Islet of Langerhans (tissue), 1 donor: ENCODE data around the gene GLI2.

Experiments
- FAIRE-seq: peaks from one replicate; lab custom pipeline; 2011; peaks lifted over from hg19 to GRCh38; lab: Jason Lieb, UNC

The GLI2 gene

GRCh38 chr2:120715353-120715752 is 20.3 kb upstream of the GLI2 start:
- no peak for FAIRE-seq

DNA sequence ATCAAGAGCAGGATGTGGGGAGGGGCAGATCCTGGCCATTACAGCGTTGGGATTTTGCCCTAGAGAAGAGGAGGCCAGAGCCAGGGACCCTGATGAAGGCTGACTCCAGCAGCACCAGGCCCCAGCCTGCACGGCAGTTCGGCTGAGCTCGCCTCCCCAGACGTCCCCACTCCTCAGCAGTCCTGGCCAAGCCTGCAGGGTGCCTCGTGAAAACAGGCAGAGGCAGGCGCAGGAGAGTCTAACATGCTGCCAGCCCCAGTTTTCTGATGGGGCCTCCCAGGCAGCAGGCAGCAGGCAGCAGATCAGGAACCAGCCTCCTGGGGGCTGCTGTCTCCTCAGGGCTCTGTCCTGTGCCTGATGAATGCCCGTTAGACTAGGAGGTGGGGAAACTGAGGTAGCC is 19.7 kb upstream of the GLI2 start:
- no peak for FAIRE-seq

DNA sequence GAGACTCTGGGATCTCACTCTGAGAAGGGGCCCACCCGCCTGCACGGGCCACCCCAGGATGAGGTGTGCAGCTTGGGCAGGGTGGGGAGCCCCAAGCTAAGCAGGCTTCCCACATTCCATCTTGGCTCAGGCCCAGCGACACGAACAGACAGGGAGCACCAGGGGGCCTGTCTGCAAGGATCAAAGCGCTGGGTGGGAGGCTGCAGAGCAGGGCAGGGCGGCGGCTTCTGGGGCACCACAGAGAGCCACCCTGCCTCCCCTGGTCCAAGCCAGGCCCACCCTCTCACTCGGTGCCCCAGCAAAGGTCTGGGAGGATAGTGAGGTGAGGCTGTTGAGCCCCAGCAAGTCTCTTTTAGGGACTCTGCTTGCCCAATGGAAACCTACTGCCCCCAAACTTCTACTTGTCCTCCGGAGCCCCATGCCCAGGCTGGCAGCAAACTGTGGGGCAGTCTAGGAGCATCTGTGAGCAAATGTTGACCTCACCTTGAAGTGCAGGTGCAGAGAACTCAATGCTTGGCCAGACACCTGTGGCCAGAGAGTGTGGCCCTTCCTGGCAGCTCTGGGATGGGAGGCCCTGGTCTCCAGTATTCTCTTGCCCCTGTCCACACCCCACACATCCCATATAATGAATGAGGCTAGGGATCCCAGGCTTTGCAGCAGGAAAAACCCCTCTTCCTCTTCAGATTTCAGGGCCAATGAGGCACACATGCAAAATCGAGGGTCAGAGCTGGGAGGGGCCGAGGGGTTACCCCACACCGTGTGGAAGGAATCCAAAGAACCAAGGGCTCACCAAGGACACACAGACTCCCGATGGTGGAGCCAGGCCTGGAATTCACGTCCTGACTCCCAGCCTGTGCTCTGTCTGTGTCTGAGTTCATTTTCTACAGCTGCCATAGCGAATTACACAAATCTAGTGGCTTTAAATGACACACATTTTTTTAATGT is 18.8 kb upstream of the GLI2 start:
- no peak for FAIRE-seq

GRCh38 chr2:120719491-120719890 is 16.2 kb upstream of the GLI2 start:
- no peak for FAIRE-seq

- FAIRE-seq = no peak
Observed at GRCh38 chr2:120720231-120720630, 15.4 kb upstream of the GLI2 start.

GRCh38 chr2:120720746-120721375 is 14.8 kb upstream of the GLI2 start:
- FAIRE-seq = no peak

DNA sequence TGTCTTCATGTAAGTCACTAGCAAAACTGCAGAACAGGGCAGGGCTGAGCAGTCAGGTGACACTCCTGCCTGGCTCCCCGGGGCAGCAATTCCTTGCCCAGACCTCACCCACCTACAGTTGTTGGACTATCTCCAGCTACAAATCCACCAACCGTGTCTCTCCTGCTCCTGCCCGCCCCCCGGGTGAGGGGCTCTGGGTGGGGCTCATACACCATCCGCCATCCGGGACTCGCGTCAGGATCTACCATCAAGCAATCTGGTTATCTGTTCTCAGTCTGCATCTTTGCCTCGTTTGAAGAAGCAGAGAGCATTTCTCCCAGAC is 13.5 kb upstream of the GLI2 start:
- FAIRE-seq = no peak

- FAIRE-seq = no peak
Observed at GRCh38 chr2:120722568-120723421, 12.9 kb upstream of the GLI2 start.

- no peak for FAIRE-seq
Observed at GRCh38 chr2:120726245-120726644, 9.4 kb upstream of the GLI2 start.

DNA sequence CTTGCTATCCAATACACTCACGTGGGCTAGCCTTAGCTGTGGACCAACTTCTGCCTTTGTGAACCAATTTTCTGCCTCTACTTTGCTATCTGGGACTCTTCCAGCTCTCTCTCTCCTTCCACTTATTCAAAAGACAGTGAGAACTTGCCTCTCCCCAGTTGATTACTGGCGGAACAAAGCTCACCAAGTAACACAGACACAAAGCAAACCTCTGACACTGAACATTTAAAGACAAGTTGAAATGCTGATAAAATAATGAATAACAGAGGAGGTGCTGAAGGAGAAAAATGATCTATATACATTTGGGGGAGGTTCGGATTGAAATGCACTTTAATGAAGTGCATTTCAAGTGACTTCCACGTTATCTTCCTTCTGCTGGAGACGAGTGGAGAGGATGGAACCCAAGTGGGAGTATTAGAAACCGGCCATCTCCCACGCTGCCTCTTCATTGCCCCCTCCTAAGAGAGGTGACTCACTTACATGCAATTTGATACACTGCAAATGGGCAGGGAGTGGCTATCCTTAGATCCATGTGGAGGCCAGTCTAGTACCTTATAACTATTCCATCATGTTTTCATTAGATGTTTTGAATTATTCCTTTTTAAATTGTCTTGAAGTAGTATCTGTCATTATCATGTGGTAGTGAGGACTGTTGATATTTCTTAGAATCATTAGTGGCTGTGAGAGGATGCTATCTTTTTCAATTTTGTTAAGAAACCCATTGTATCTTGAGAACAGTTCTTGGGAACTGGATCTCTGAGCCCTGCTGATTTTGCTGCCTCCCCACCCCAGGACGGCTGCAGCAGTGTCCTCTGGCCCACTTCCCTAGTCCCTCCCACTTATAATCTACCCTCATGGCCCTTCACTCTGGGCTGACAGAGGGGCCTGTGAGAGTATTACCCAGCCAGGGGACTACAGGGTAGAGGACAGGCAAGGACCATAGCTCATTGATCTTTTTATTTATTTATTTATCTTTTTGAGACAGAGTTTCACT is 6.0 kb upstream of the GLI2 start:
- no peak for FAIRE-seq

GRCh38 chr2:120731175-120731574 is 4.5 kb upstream of the GLI2 start:
- FAIRE-seq = no peak

GRCh38 chr2:120732506-120733237 is 3.0 kb upstream of the GLI2 start:
- FAIRE-seq = no peak

DNA sequence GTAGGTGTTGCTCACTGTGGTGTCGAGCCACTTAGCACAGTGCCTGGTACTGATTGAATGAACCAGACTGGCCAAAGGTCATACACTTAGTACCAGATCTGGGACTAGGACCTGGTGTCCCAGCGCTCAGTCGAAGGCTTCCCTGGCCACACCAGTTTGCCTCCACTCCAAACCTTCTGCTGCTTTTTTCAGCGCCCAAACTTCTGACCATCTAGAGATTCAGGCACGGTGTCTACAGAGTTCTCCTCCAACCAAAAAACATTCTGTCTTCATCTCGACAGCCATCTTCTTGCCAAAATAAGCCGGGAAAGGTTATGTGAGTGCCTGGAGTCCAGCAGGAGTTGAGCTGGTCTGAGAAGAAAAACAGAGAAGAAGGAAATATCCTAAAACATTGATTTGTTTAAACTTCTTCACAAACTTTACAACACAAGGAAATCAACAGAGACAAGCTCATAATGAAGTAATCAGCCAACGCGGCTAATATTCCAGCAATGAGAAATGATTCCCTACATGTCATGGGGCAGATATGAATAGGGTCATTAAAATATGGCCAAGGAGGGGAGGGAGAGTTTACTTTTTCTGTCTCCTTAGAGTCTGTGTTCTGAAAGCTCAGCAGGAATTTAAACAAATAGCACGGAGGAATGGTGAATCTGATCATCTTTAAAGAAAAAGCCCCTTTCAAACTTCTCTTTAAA is 2.3 kb upstream of the GLI2 start:
- FAIRE-seq = no peak

- FAIRE-seq = no peak
Observed at GRCh38 chr2:120734930-120735651, 577 bp upstream of the GLI2 start.

- no peak for FAIRE-seq
Observed at GRCh38 chr2:120736202-120736623, 545 bp downstream of the GLI2 start.

DNA sequence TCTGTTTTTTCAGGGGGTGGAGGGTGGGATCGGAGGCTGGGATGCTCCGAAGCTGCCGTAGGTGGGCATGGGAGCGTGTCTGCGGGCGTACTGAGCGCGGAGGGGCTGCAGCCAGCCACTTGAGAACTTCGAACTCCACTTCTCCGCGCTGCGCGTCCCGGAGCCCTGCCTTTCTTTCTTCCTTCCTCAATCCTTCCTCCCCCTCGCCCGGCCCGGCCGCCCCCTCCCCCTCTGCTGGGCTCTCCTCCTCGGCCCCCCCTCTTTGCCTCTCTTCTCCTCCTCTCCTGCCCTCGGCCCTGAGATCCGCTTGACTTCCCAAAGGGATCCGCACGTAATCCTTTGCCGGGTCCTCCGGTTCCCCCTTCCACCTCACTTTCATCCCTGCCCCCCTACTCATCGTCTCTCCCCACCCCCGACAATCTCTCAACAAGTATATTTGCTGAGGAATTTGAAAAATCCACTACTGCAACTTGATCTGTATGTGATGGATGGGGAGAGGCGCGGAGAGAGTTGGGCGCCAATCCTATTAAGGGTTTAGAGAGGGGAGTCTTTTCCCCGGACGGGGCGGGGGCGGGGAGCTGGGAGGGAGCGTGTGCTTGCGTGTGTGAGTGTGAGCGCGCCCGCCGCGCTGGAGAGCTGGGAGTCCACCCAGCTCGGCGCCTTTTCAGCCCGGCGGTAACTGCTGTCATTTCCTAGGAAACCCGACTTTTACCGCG is 1.1 kb downstream of the GLI2 start:
- FAIRE-seq = no peak

DNA sequence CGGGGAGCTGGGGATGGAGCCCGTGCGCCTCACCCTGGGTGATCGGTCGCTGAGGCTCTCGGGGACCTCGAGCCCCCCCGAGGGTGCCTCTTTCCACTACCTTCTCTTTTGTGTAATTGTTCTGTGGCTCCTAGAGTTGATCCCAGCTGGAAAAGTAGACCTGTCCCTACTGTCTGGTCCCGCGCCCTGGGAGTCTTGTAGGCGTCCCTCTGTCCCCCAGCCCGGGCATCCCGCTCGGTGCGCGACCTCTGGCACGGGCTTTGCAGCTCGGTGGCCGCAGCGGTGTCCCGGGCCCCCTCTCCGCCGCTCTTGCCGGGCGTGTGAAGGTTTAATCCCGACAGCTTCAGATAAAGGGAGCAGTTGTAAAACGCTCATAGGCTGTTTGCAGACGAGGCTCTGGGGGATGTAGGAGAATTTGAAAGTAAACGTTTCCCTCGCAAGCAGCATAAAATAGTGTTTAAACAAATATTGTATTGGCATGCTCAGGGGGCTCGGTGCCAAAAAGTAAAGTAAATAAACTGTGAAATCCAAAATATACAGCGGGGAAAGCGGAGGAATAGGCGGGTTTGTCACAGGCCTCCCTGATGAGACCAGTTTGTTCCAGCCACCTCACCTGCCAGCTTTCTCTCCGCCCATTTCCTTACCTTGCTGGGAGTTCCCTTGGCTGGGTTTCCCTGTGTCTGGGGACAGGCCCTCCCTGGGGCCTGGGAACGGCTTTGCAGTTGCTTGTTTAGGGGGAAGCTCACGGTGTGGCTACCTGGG is 1.9 kb downstream of the GLI2 start:
- FAIRE-seq = no peak

- FAIRE-seq = no peak
Observed at GRCh38 chr2:120738117-120738516, 2.4 kb downstream of the GLI2 start.
